GM10248 (cell line): ENCODE measurements around the gene AFTPH.

Source experiments
- CTCF ChIA-PET: fragments of 300-600 bp; sonication (Branson Sonifier 250); formaldehyde crosslinking; extraction: SDS; loops from one replicate; lab custom pipeline; 2021; ENCODE audit warnings: antibody characterized with exemption; lab: Yijun Ruan, JAX
- POLR2A ChIA-PET: fragments of 350-650 bp; sonication (Branson Sonifier 250); formaldehyde crosslinking; extraction: SDS; loops from one replicate; lab custom pipeline; 2020; ENCODE audit warnings: antibody characterized with exemption; lab: Yijun Ruan, JAX
- DNase-seq: peaks from one replicate; pipeline ENCODE4 v3.0.0; 2012; ENCODE audit errors: extremely low spot score
- CTCF ChIP-seq: IDR thresholded peaks from 2 replicates; pipeline ENCODE4 v1.5.1; 2012; ENCODE audit warnings: mild to moderate bottlenecking, low read depth; ENCODE audit errors: extremely low read depth, missing control alignments, control extremely low read depth

The AFTPH gene

GRCh38 chr2:64615192-64615763 lies 91.2 kb downstream of the AFTPH start:
- POLR2A ChIA-PET, result interaction anchor here (0.6 kb wide), 1 partner anchor 153 kb away, joined by 4 read pairs; no protein-coding TSS in a partner anchor
- CTCF ChIA-PET, result interaction anchor here (1.2 to 9.2 kb wide), 9 partner anchors 8 to 253 kb away, joined by 3 to 72 read pairs (median 7); partner anchors contain the start of gene SERTAD2
- TF ChIP-seq CTCF, result no peak
- no peak for DNase-seq

DNA sequence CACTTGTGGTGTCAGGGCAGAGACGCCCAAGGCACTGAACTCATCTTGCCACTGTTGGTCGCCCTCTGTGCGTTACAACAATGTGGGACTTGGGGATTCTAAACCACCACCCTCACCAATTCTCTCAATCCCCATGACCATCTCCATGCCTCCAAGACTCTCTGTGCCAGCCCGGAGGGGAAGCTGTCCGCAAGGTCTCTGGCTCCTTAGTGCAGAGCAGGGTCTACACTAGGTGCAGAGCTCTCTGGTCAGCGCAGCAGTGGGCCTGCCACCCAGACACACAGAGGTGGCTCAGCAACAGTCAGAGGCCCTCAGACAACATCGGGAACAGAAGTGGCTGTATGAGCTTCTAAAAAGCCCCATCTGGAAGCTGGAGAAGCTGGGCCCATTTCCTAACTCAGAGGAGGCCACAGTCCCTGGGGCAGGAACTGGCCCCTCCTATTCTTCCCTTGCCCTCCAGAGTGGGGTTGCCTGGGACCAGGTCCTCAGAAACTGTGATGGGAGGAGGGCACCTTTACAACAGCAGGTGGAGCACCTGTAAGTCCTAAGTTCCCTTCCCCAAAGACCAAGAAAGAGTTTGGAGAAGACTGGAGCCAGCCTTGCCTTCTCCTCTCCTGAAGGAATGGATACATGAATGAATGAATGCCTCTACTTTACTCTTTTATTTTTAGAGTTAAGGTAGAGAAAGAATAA lies 91.9 kb downstream of the AFTPH start:
- CTCF ChIA-PET, result interaction anchor here (1.1 to 9.2 kb wide), 10 partner anchors 8 to 135 kb away, joined by 3 to 72 read pairs (median 7); no protein-coding TSS in a partner anchor
- no peak for DNase-seq
- POLR2A ChIA-PET, result interaction anchor here (0.6 kb wide), 1 partner anchor 10 kb away, joined by 3 read pairs; no protein-coding TSS in a partner anchor
- TF ChIP-seq CTCF, result peak; percentile 8

DNA sequence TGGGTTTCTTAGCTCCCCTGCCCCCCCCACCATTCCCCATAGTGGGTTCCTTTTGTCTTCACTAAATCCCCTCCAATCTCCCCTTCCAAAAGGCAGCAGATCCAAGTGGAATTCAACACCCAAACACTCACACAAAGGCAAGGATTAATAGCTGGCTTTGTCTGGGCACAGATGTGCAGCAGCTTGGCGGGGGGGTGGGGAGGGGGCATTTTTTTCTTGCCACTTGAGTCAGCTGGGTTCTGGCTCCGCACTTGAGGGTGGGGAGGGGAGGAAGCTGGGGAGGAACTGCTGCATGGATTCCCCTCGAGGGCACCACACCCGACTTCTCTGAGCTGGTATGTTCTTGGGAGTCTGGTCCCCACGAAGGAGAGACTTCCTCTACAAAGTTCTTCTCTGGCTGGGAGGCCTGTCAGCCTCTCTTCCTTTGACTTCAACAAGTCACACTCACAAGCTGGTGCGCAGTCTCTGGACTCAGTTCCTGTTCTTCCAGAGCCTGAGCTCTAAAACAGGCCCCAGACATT lies 93.6 kb downstream of the AFTPH start:
- TF ChIP-seq CTCF, result no peak
- ChIA-PET CTCF (interaction anchor here (0.8 to 9.2 kb wide), 15 partner anchors 10 to 255 kb away, joined by 3 to 72 read pairs (median 5); partner anchors contain the start of gene SERTAD2), POLR2A (no interaction called here)
- DNase-seq, result no peak

DNA sequence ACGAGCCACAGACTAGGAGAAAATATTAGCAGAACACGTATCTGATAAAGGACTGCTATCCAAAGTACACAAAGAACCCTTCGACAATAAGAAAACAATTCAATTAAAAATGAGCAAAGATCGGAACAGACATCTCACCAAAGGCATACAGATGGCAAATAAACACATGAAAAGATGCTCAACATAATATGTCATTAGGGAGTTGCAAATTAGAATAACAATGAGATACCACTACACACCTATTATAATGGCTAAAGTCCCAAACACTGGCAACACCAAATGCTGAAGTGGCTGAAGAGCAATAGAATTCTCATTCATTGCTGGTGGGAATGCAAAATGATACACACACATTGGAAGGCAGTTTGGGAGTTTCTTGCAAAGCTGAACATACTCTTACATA lies 96.5 kb downstream of the AFTPH start:
- no peak for TF ChIP-seq CTCF
- ChIA-PET CTCF (interaction anchor here (1.1 to 1.3 kb wide), 3 partner anchors 9 to 247 kb away, joined by 3 to 4 read pairs (median 4); no protein-coding TSS in a partner anchor), POLR2A (no interaction called here)
- no peak for DNase-seq

- no peak for TF ChIP-seq CTCF
- DNase-seq, result no peak
- ChIA-PET POLR2A (no interaction called here), CTCF (interaction anchor here (1.3 to 1.9 kb wide), 5 partner anchors 9 to 251 kb away, joined by 3 to 9 read pairs (median 4); no protein-coding TSS in a partner anchor)
Measured at GRCh38 chr2:64622443-64623241, 98.5 kb downstream of the AFTPH start.
